Psoas muscle (tissue), 8 donors: ENCODE results near the gene NR1I2. TPM values are rescaled to one million over a fixed set of nuclear protein-coding genes. Genes with fewer than 3 reads are reported as not detected.

Experiments used
- ATAC-seq, 4 donors: fragments of 200-7000 bp; cut with Tn5 transposase; one replicate each; pipeline ENCODE4 v1.9.1; 2020; ENCODE audit warnings: moderate library complexity in 3 of 4, mild to moderate bottlenecking in 2 of 4
- DNase-seq, 2 donors: peaks; one replicate each; pipeline ENCODE4 v3.0.0-alpha.2; 2020
- H3K27ac ChIP-seq: fragments of 200-600 bp; one replicate; pipeline ENCODE4 v1.8.0; 2022
- H3K27me3 ChIP-seq, 3 donors: fragments of 200-600 bp in 1 of 3; one replicate each; pipeline versions ENCODE4 v1.6.1 to v1.8.0; 2013 to 2022; ENCODE audit warnings: low read length in 2 of 3, mild to moderate bottlenecking in 2 of 3, moderate library complexity in 1 of 3; ENCODE audit not compliant: insufficient read depth in 3 of 3
- H3K36me3 ChIP-seq, 2 donors: fragments of 200-600 bp in 1 of 2; one replicate each; pipeline versions ENCODE4 v1.6.1 to v1.8.0; 2013 to 2022; ENCODE audit warnings: low read depth in 1 of 2, mild to moderate bottlenecking in 1 of 2, moderate library complexity in 1 of 2; ENCODE audit not compliant: insufficient read depth in 1 of 2
- H3K4me1 ChIP-seq: fragments of 200-600 bp; one replicate; pipeline ENCODE4 v1.8.0; 2022
- H3K4me3 ChIP-seq: fragments of 200-600 bp; one replicate; pipeline ENCODE4 v1.8.0; 2022; ENCODE audit warnings: mild to moderate bottlenecking
- H3K9me3 ChIP-seq: fragments of 200-600 bp; one replicate; pipeline ENCODE4 v1.8.0; 2022
- WGBS, 3 donors: extraction: QIAGEN DNeasy Blood & Tissue Kit; methylation state at CpG; one replicate each; pipeline versions ENCODE4 v1.1.6 to v1.1.7; 2013; 5-methylcytosine and 5-hydroxymethylcytosine counted together
- intact Hi-C, 2 donors: fragments of 100-400 bp; cut with DNase I; formaldehyde crosslinking; loops; one replicate each; pipeline versions ENCODE4 v1.11.0 to v1.14.2; 2022
- polyA plus RNA-seq, 3 donors: library from polyadenylated mRNA; stranded (reverse); fragments of 200-250 nt; gene quantifications; one replicate each; pipeline ENCODE4 v1.2.3, GENCODE V29; 2013
- total RNA-seq, 4 donors: library from RNA; stranded (reverse); fragmentation: NEBNext Ultra II Directional in 2 of 4; extraction: Animal tissue kit (Norgen Biotek cat#: 25700) in 2 of 4; gene quantifications; one replicate each; pipeline versions ENCODE4 v1.2.1 to v1.2.4, GENCODE V29; 2021 to 2023
- TF ChIP-seq, protein P1 (sequence below): fragments of 200-600 bp; IDR thresholded peaks from one replicate; pipeline ENCODE4 v1.8.0; 2022; ENCODE audit warnings: antibody characterized with exemption
- donor health status: healthy with polysubstance abuse.
- donor health status: DM: no; HTN: no; CAD: no; lungs with moderate emphysema.
- donor health status: Bipolar disorder and iron deficiency.
- donor health status: healthy.
- donor health status: DM: yes; HTN: yes; CAD: no.
- donor health status: DM: no; HTN: no; CAD: no.
- donor health status: DM: no; HTN: no; CAD: no.
- donor health status: DM: yes; HTN: yes; CAD: no.

Gene NR1I2
- total and polyA plus RNA-seq, 7 donors, result 0.03 to 0.05 TPM; not detected in 5

- H3K27ac ChIP-seq, result no peak overlapping the region
- H3K4me3 ChIP-seq, result no peak overlapping the region
- no peaks in the 10 kb centered on the region for H3K36me3 ChIP-seq
- intact Hi-C loops, result no loop called here
- WGBS, 3 donors, result 82 to 90% (median 88%) methylated on average over 6 of the region's 6 CpGs
- no peaks in the 10 kb centered on the region for H3K27me3 ChIP-seq
- no peaks in the 10 kb centered on the region for H3K9me3 ChIP-seq
- ATAC-seq (no peak), DNase-seq (no peak)
- no peaks in the 10 kb centered on the region for H3K4me1 ChIP-seq
- TF ChIP-seq, protein P1, sequence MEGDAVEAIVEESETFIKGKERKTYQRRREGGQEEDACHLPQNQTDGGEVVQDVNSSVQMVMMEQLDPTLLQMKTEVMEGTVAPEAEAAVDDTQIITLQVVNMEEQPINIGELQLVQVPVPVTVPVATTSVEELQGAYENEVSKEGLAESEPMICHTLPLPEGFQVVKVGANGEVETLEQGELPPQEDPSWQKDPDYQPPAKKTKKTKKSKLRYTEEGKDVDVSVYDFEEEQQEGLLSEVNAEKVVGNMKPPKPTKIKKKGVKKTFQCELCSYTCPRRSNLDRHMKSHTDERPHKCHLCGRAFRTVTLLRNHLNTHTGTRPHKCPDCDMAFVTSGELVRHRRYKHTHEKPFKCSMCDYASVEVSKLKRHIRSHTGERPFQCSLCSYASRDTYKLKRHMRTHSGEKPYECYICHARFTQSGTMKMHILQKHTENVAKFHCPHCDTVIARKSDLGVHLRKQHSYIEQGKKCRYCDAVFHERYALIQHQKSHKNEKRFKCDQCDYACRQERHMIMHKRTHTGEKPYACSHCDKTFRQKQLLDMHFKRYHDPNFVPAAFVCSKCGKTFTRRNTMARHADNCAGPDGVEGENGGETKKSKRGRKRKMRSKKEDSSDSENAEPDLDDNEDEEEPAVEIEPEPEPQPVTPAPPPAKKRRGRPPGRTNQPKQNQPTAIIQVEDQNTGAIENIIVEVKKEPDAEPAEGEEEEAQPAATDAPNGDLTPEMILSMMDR, result no peak
Observed at GRCh38 chr3:119767936-119768601, 13.8 kb upstream of the NR1I2 start.

- DNase-seq (no peak), ATAC-seq (no peak)
- no peaks in the 10 kb centered on the region for H3K36me3 ChIP-seq
- intact Hi-C loops, result no loop called here
- no peak overlapping the region for H3K4me3 ChIP-seq
- no peaks in the 10 kb centered on the region for H3K27me3 ChIP-seq
- 81 to 86% (median 85%) methylated on average over 9 of the region's 9 CpGs for WGBS, 3 donors
- H3K4me1 ChIP-seq, result no peaks in the 10 kb centered on the region
- no peaks in the 10 kb centered on the region for H3K9me3 ChIP-seq
- TF ChIP-seq, protein P1, result no peak
- no peak overlapping the region for H3K27ac ChIP-seq
Observed at GRCh38 chr3:119768668-119769393, 13.1 kb upstream of the NR1I2 start.

GRCh38 chr3:119769394-119770149 lies 12.3 kb upstream of the NR1I2 start:
- Histone ChIP-seq H3K36me3 (no peaks in the 10 kb centered on the region), H3K4me3 (no peak overlapping the region), H3K27ac (no peak overlapping the region), H3K4me1 (no peaks in the 10 kb centered on the region), H3K9me3 (no peaks in the 10 kb centered on the region), H3K27me3 (no peaks in the 10 kb centered on the region)
- DNase-seq (no peak), ATAC-seq (no peak)
- intact Hi-C loops, result no loop called here
- WGBS, 3 donors, result 59 to 67% (median 63%) methylated on average over 8 of the region's 8 CpGs
- TF ChIP-seq, protein P1, result no peak

DNA sequence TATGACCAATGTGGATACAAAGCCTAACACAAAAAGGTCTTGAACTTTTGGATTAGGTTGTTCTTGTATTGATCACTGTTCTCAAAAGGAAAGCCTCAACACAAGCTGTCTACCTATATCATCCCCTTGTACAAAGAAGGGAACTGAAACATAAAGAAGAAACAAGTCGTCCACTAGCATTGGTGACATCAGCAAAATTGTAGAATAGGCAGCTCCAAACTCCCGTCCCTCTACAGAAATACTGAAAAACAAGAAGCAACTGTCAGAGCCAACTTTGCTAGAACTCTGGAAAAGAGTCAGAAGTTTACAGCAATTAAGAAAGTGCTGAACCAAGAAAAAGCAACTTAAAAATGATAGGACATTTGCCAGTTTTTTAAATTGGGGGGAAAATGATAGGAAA lies 7.5 kb upstream of the NR1I2 start:
- no peak for DNase-seq
- TF ChIP-seq, protein P1, result no peak
- Histone ChIP-seq H3K4me3 (no peak overlapping the region), H3K4me1 (no peaks in the 10 kb centered on the region), H3K36me3 (no peaks in the 10 kb centered on the region), H3K27me3 (no peaks in the 10 kb centered on the region), H3K27ac (no peak overlapping the region), H3K9me3 (no peaks in the 10 kb centered on the region)
- 12 to 15% (median 14%) methylated on average over 2 of the region's 2 CpGs for WGBS, 3 donors
- intact Hi-C loops, result no loop called here
- no peak for ATAC-seq
